HepG2 (cell line): ENCODE data around the gene C9orf43. TPM values are rescaled to one million over a fixed set of nuclear protein-coding genes. Genes with fewer than 3 reads are reported as not detected.

ENCODE experiments used
- DRAP1 ChIP-seq: IDR thresholded peaks from 2 replicates; pipeline ENCODE4 v1.6.1; 2016; ENCODE audit warnings: missing genetic modification reagents, missing compliant biosample characterization
- FOXP1 ChIP-seq, 2 experiments: fragments of 450-650 bp in 1 of 2; IDR thresholded peaks; 2 replicates each; pipeline ENCODE4 v1.6.1; 2017 to 2018; ENCODE audit warnings: antibody characterized with exemption in 1 of 2
- HMGXB3 ChIP-seq: sonication (generic); formaldehyde crosslinking; IDR thresholded peaks from 2 replicates; pipeline ENCODE4 v1.4.0; 2020; ENCODE audit warnings: missing genetic modification reagents, borderline replicate concordance
- JUN ChIP-seq: sonication (generic); formaldehyde crosslinking; IDR thresholded peaks from 2 replicates; pipeline ENCODE4 v1.4.0; 2020; ENCODE audit warnings: mild to moderate bottlenecking, missing genetic modification reagents
- NFRKB ChIP-seq: fragments of 450-650 bp; IDR thresholded peaks from 2 replicates; pipeline ENCODE4 v1.6.1; 2017
- TARDBP ChIP-seq: sonication (generic); formaldehyde crosslinking; IDR thresholded peaks from 2 replicates; pipeline ENCODE4 v1.8.0; 2022; ENCODE audit warnings: mild to moderate bottlenecking, missing genetic modification reagents
- TBL1XR1 ChIP-seq: fragments of 150-350 bp; IDR thresholded peaks from 2 replicates; pipeline ENCODE4 v1.6.1; 2014; ENCODE audit warnings: borderline replicate concordance, low read length; ENCODE audit not compliant: partially characterized antibody
- ZNF251 ChIP-seq: sonication (generic); formaldehyde crosslinking; IDR thresholded peaks from 2 replicates; pipeline ENCODE4 v1.9.0; 2021; ENCODE audit warnings: mild to moderate bottlenecking, missing genetic modification reagents
- ZNF253 ChIP-seq: sonication (generic); formaldehyde crosslinking; IDR thresholded peaks from 2 replicates; pipeline ENCODE4 v1.8.0; 2022; ENCODE audit warnings: mild to moderate bottlenecking, missing genetic modification reagents, borderline replicate concordance
- ZNF274 ChIP-seq: sonication (generic); formaldehyde crosslinking; IDR thresholded peaks from 2 replicates; pipeline ENCODE4 v1.5.1; 2020; ENCODE audit warnings: mild to moderate bottlenecking, missing genetic modification reagents
- ZNF333 ChIP-seq: sonication (generic); formaldehyde crosslinking; IDR thresholded peaks from 2 replicates; pipeline ENCODE4 v1.4.0; 2020; ENCODE audit warnings: mild to moderate bottlenecking, missing genetic modification reagents, borderline replicate concordance
- ZNF430 ChIP-seq: sonication (generic); formaldehyde crosslinking; IDR thresholded peaks from 2 replicates; pipeline ENCODE4 v1.9.0; 2021; ENCODE audit warnings: mild to moderate bottlenecking, missing genetic modification reagents
- ZNF639 ChIP-seq: conservative IDR thresholded peaks from 2 replicates; pipeline ENCODE4 v1.6.1; 2018; ENCODE audit warnings: missing genetic modification reagents
- ZNF660 ChIP-seq: sonication (generic); formaldehyde crosslinking; IDR thresholded peaks from 2 replicates; pipeline ENCODE4 v1.5.1; 2020; ENCODE audit warnings: mild to moderate bottlenecking, low read depth, missing genetic modification reagents, borderline replicate concordance
- ZSCAN9 ChIP-seq: IDR thresholded peaks from 2 replicates; pipeline ENCODE4 v1.6.1; 2016; ENCODE audit warnings: borderline replicate concordance
- polyA plus RNA-seq, 8 experiments: library from polyadenylated mRNA; depleted of rRNA in 3 of 8; stranded (reverse) in 7 of 8; unstranded in 1 of 8; fragments of >200 nt; fragmentation: Illumina TruSeq in 4 of 8; extraction: Trizol in 4 of 8; gene quantifications; 2 replicates each; pipeline versions ENCODE4 v1.2.1 to v1.2.3, GENCODE V29; 2011 to 2016; ENCODE audit warnings: low read depth in 4 of 8, missing spikeins in 1 of 8, mixed read lengths in 1 of 8; ENCODE audit not compliant: insufficient read depth in 1 of 8
- total RNA-seq, 5 experiments: library from RNA; depleted of rRNA; stranded (reverse); fragments of >200 nt; fragmentation: Illumina TruSeq; extraction: Trizol; gene quantifications; 2 replicates each; pipeline ENCODE4 v1.2.3, GENCODE V29; 2016; ENCODE audit warnings: low read depth in 1 of 5

The C9orf43 gene
- total and polyA plus RNA-seq, 2 of the 13 experiments (the other 11 are each of a cell fraction or from before 2014, with no cell fraction given) = 0.24 to 0.31 TPM

GRCh38 chr9:113395000-113395861 is 15.3 kb upstream of the C9orf43 start (continued):
- peak; percentile 20; the same call in 1 of the 2 replicates for TF ChIP-seq HMGXB3 (CRISPR knock-in tag)
- no peak; the same call in 1 of the 2 replicates for TF ChIP-seq JUN (CRISPR knock-in tag)
- no peak for TF ChIP-seq ZNF253 (CRISPR knock-in tag)
- 0 out of 2 replicates have a peak, but pooled peaks have one; percentile 39 for TF ChIP-seq ZNF333 (CRISPR knock-in tag)
- TF ChIP-seq ZNF660 (CRISPR knock-in tag) = no peak
- TF ChIP-seq ZNF251 = no peak
- TF ChIP-seq TARDBP (CRISPR knock-in tag) = peak; percentile 78; the same call in 1 of the 2 replicates
- peak; percentile 40; the same call in 1 of the 2 replicates for TF ChIP-seq DRAP1 (CRISPR knock-in tag)
- TF ChIP-seq ZSCAN9 = peak; percentile 84
- no peak for TF ChIP-seq FOXP1 (IDR thresholded peaks at IDR 0.05)
- TF ChIP-seq FOXP1 (CRISPR knock-in tag; IDR thresholded peaks at IDR 0.05) = peak; percentile 75
- TF ChIP-seq ZNF274 (CRISPR knock-in tag) = 0 out of 2 replicates have a peak, but pooled peaks have one; percentile 26
- no peak for TF ChIP-seq ZNF430 (CRISPR knock-in tag)
- peak; percentile 60 for TF ChIP-seq TBL1XR1
- 0 out of 2 replicates have a peak, but pooled peaks have one; percentile 40 for TF ChIP-seq ZNF639
- no peak for TF ChIP-seq NFRKB
